ENCODE data around the gene SCNM1. TPM values are rescaled to one million over a fixed set of nuclear protein-coding genes. Genes with fewer than 3 reads are reported as not detected.

Gene SCNM1
- total RNA-seq, 1 donor from 2014 or later = 64.3 TPM

Other genes starting within 250 kb of the SCNM1 start
- gene SETDB1, start 239.8 kb upstream of the SCNM1 start, total RNA-seq = 28.4 and 30.0 TPM in 2 replicates
- gene CERS2, start 191.3 kb upstream of the SCNM1 start, total RNA-seq = 177 and 189 TPM in 2 replicates
- not detected in 2 replicates for gene ANXA9, start 183.9 kb upstream of the SCNM1 start, total RNA-seq
- gene MINDY1, start 159.2 kb upstream of the SCNM1 start, total RNA-seq = 8.5 and 8.8 TPM in 2 replicates
- 14.3 and 17.6 TPM in 2 replicates for gene PRUNE1, start 157.7 kb upstream of the SCNM1 start, total RNA-seq
- gene BNIPL, start 129.6 kb upstream of the SCNM1 start, total RNA-seq = 0.29 and 0.73 TPM in 2 replicates
- gene C1orf56, start 118.4 kb upstream of the SCNM1 start, total RNA-seq = 1.3 and 1.7 TPM in 2 replicates
- 107 and 116 TPM in 2 replicates for gene CDC42SE1, start 106.5 kb upstream of the SCNM1 start, total RNA-seq
- 69.3 and 77.4 TPM in 2 replicates for gene MLLT11, start 105.7 kb upstream of the SCNM1 start, total RNA-seq
- gene GABPB2, start 95.4 kb upstream of the SCNM1 start, total RNA-seq = 3.6 and 3.8 TPM in 2 replicates
- gene SEMA6C, start 19.5 kb upstream of the SCNM1 start, total RNA-seq = 7.4 and 7.5 TPM in 2 replicates
- not detected in 2 replicates for gene TNFAIP8L2, start 9.5 kb upstream of the SCNM1 start, total RNA-seq
- 9.5 and 9.9 TPM in 2 replicates for gene LYSMD1, start 242 bp upstream of the SCNM1 start, total RNA-seq
- 1.4 TPM in 1 of 2 replicates, not detected in the other for gene TMOD4, start 9.8 kb downstream of the SCNM1 start, total RNA-seq
- 59.0 and 62.2 TPM in 2 replicates for gene VPS72, start 24.1 kb downstream of the SCNM1 start, total RNA-seq
- gene PIP5K1A, start 32.4 kb downstream of the SCNM1 start, total RNA-seq = 104 and 121 TPM in 2 replicates
- 154 and 171 TPM in 2 replicates for gene PSMD4, start 88.6 kb downstream of the SCNM1 start, total RNA-seq
- gene ZNF687, start 116.2 kb downstream of the SCNM1 start, total RNA-seq = 15.4 and 19.1 TPM in 2 replicates
- 59.4 and 67.8 TPM in 2 replicates for gene PI4KB, start 161.3 kb downstream of the SCNM1 start, total RNA-seq
- gene RFX5, start 181.1 kb downstream of the SCNM1 start, total RNA-seq = 55.3 and 61.3 TPM in 2 replicates
- gene SELENBP1, start 206.6 kb downstream of the SCNM1 start, total RNA-seq = 7.2 and 7.3 TPM in 2 replicates
- 314 and 316 TPM in 2 replicates for gene PSMB4, start 233.4 kb downstream of the SCNM1 start, total RNA-seq